Measurements from ENCODE around the gene SLC2A4RG.

SLC2A4RG gene

DNA sequence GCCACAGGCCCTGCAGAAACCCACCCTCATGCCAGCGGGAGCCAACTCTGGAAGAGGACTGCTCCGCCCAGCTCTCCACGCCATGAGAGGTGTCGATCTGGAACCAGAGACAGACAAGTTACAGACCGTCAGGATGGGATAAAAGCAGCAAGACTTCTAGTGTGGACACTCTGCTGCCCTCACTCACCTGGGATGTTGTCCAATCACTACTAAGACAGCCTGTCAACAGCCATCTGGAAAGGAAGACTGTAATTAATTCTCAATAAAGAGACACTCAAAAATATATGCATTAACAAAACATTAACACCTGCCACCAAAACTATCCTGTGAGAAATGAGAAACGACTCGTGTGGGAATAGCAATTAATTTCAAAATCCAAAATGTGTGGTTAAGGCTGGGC is 28.3 kb downstream of the SLC2A4RG start:
- TF ChIP-seq, protein P1, sequence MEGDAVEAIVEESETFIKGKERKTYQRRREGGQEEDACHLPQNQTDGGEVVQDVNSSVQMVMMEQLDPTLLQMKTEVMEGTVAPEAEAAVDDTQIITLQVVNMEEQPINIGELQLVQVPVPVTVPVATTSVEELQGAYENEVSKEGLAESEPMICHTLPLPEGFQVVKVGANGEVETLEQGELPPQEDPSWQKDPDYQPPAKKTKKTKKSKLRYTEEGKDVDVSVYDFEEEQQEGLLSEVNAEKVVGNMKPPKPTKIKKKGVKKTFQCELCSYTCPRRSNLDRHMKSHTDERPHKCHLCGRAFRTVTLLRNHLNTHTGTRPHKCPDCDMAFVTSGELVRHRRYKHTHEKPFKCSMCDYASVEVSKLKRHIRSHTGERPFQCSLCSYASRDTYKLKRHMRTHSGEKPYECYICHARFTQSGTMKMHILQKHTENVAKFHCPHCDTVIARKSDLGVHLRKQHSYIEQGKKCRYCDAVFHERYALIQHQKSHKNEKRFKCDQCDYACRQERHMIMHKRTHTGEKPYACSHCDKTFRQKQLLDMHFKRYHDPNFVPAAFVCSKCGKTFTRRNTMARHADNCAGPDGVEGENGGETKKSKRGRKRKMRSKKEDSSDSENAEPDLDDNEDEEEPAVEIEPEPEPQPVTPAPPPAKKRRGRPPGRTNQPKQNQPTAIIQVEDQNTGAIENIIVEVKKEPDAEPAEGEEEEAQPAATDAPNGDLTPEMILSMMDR (IDR thresholded peaks at IDR 0.05; ENCODE audit: control insufficient read depth, insufficient read depth, low read depth, low read length, missing control alignments): no peak
- no peak for DNase-seq (ENCODE audit: low read depth)
- no peak overlapping the region for H3K4me3 ChIP-seq (ENCODE audit: control insufficient read depth, low read depth, low read length)

DNA sequence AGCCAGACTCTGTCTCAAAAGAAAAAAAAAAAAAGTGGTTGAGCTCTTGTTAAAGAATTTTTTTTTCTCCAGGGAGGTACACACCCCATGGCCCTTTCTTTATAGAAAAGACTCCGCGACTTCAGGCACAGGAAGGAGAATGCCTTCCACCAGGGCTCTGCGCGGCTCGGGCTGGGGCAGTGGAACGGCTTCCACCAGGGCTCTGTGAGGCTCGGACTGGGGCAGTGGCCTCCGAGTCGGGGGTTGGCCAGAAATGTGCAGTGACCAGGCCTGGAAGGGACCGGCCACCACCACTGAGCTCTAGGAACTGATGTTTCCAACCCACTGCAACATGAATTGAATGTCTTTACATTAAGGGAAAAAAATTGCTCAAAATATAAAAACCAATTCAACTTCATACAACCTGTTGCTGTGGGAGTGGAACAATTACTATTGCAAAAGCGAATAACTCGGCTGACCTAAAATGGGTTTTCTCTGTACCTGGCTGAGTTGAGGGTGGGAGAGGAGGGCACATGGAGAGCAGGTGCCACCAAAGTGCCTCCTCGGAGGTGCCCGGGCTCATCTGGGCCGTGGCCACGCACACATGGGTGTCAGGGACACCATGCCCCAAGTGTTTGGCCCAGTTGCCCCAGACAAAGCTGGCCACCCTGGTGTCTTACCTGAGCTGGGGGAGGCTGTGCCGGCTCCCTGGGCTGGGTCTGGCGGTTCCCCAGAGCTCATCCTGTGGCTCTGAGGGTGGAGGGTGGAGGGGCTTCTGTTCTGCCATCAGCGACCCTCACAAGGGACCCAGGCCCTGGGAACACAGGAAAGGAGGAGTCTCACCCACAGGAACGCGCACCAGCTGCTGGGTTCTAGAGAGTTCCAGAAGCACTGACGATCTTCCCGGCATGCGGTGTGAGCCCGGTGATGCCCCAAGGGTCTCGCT is 29.3 kb downstream of the SLC2A4RG start:
- TF ChIP-seq, protein P1 (IDR thresholded peaks at IDR 0.05; ENCODE audit: control insufficient read depth, insufficient read depth, low read depth, low read length, missing control alignments): no peak
- H3K4me3 ChIP-seq (ENCODE audit: control insufficient read depth, low read depth, low read length): no peak overlapping the region
- DNase-seq (ENCODE audit: low read depth): no peak

DNA sequence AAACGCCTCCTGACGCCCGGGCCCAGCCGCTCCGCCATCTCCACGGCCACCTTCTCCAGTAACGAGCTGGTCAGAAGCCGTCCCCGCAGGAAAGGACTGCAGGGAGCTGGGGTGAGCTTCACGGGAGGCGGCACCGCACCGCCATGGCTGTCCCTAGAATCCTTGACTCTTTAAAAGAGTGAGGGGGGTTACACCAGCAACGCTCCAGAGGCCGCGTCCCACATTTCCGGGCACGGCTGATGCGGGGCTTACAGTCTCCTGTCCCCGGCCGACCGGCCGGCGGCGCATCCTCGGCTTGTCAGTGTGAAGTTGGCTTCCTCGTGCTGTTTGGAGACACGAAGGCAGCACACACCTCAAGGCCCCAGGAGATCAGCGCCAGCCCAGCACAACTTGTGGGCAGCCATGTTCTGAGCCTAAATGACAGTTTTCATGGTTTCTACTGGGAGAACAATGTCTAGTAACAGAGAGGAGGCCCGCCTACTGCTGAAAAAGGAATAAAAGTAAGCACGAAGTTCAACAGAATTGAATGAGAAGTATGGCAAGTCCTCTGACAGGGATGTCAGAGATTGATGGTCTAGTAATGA is 30.4 kb downstream of the SLC2A4RG start:
- DNase-seq (ENCODE audit: low read depth): no peak
- TF ChIP-seq, protein P1 (IDR thresholded peaks at IDR 0.05; ENCODE audit: control insufficient read depth, insufficient read depth, low read depth, low read length, missing control alignments): no peak
- H3K4me3 ChIP-seq (ENCODE audit: control insufficient read depth, low read depth, low read length): no peak overlapping the region

DNA sequence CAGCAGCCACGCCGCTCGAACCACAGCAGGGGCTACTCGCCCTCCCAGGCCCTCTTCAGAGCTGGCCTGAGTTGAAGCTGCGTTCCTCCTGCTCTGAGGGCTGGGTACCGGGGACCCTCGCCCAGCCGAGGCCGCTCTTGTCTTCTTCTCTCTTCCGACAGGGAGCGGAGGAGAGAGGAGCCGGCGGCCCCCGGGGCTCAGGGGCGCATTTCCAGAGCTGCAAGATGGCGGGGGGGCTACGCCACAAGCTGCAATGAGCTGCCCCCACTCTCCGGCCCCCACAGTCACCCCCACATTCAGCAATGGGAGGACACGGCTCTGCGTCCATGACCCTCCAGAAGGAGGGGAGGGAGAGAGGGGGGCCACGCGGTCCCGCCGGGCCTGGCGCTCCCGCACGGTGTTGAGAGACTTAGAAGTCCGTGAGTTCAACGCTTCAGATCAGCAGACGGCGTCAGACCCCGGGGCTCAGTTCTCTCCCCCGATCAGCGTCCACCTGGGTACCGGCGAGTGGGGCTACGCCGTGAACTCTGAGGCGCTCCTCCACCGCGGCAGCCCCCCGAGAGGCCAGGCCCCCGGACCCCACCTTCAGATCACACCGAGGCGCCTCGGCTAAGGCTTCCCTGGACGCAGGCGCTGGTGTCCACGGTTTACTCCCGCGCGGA is 31.6 kb downstream of the SLC2A4RG start:
- no peak for DNase-seq (ENCODE audit: low read depth)

DNA sequence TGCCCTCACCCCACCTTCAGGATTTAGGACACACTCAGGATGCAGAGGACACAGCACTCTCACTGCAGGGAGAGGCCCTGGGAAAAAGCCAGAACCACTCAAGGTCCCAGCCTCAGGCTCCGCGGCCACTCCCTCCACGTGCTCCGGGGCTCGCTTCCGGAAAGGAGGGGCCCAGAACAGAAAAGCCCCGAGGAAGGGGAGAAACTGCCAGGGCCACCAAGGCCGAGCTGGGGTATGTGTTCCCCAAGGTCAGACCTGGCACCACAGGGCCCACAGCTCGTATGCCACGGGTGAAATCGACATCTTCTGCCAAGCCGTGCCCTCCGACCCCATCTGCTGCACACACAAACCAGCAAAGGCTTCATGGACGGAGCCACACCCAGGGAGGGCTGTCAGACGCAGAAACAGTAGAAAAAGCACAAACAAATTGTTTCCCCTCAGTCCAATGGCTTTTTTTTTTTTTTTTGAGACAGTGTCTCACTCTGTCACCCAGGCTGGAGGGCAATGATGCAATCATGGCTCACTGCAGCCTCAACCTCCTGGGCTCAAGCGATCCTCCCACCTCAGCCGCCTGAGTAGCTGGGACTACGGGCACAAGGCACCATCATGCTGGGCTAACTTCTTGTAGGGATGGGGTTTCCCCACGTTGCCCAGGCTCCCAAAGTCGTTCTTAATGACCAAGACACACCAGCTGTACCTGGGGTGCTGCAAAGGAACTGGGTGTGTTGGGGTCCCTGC is 33.4 kb downstream of the SLC2A4RG start:
- TF ChIP-seq, protein P1 (IDR thresholded peaks at IDR 0.05; ENCODE audit: control insufficient read depth, insufficient read depth, low read depth, low read length, missing control alignments): no peak
- DNase-seq (ENCODE audit: low read depth): no peak
- no peak overlapping the region for H3K4me3 ChIP-seq (ENCODE audit: control insufficient read depth, low read depth, low read length)

More for the DNA sequence above, 31.6 kb downstream of the SLC2A4RG start:
- H3K4me3 ChIP-seq (ENCODE audit: control insufficient read depth, low read depth, low read length): no peak overlapping the region
- TF ChIP-seq, protein P1 (IDR thresholded peaks at IDR 0.05; ENCODE audit: control insufficient read depth, insufficient read depth, low read depth, low read length, missing control alignments): no peak
